CD4-positive, alpha-beta T cell treated with Interleukin-6 at 100 ng/mL for 8 hours (primary cell): ENCODE measurements around the gene SLC16A10.
"Not testable (repeated sequence)": the region's sequence is repeated elsewhere in the genome, so short reads cannot be mapped to it uniquely, and the experiment has no call there.

ENCODE experiments used
- DNase-seq: peaks from one replicate; pipeline ENCODE4 v3.0.0-alpha.2; 2020; ENCODE audit warnings: mixed read lengths, low spot score

SLC16A10 gene

DNA sequence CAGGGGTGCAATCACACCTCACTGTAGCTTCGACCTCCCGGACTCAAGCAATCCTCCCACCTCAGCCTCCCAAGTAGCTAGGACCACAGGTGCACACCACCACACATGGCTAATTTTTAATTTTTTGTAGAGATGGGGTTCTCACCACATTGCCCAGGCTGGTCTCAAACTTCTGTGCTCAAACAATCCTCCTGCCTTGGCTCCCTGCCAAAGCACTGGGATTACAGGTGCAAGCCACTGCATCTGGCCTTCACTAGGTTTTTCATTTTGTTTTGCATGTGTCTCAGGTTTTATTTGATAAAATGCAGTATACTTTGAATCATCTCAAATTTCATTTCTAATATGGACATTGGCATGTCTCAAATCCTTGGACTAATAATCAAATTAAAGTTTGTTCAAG, 98.7 kb downstream of the SLC16A10 start:
- DNase-seq, result no peak

DNA sequence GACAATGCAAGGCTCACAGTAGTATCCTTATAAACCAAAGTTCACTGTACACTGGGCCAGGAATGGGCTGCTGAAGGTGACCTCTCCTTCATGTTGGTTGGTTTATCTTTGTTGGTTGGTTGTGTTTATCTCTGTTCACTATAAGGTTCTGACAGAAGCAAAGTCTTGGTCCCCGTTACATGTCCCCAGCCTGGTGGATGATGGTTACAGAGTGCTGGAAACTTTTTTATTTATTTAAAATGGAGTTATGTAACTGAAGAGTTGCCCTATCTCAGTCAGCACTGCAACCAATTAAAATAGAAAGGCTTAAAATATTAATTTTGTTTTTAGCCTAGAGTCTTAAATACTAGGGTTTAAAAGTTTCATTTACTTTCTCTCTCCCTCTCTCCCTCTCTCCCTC, 100.6 kb downstream of the SLC16A10 start:
- no peak for DNase-seq

DNA sequence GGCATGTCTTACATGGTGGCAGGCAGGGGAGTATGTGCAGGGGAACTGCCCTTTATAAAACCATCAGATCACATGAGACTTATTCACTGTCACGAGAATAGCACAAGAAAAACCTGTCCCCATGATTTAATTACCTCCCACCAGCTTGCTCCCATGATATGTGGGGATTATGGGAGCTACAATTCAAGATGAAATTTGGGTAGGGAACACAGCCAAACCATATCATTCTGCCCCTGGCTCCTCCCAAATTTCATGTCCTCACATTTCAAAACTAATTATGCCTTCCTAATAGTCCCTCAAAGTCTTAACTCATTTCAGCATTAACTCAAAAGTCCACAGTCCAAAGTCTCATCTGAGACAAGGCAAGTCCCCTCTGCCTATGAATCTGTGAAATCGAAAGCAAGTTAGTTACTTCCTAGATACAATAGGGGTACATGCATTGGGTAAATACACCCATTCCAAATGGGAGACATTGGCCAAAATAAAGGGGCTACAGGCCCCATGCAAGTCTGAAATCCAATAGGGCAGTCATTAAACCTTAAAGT, 102.4 kb downstream of the SLC16A10 start:
- DNase-seq, result not testable (repeated sequence)

DNA sequence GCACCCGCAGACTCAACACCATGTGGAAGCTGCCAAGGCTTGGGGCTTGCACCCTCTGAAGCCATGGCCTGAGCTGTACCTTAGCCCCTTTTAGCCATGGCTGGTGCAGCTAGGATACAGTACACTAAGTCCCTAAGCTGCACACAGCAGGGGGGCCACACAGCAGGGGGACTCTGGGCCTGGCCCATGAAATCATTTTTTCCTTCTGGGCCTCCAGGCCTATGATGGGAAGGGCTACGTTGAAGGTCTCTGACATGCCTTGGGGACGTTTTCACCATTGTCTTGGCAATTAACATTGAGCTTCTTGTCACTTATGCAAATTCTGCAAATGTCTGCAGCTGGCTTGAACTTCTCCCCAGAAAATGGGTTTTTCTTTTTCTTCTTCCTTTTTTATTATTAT, 103.3 kb downstream of the SLC16A10 start:
- DNase-seq, result no peak

DNA sequence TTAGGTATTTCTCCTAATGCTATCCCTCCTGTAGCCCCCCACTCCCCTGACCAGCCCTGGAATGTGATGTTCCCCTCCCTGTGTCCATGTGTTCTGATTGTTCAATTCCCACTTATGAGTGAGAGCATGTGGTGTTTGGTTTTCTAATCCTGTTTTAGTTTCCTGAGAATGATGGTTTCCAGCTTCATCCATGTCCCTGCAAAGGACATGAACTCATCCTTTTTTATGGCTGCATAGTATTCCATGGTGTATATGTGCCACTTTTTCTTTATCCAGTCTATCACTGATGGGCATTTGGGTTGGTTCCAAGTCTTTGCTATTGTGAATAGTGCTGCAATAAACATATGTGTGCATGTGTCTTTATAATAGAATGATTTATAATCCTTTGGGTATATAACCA, 103.8 kb downstream of the SLC16A10 start:
- not testable (repeated sequence) for DNase-seq

DNA sequence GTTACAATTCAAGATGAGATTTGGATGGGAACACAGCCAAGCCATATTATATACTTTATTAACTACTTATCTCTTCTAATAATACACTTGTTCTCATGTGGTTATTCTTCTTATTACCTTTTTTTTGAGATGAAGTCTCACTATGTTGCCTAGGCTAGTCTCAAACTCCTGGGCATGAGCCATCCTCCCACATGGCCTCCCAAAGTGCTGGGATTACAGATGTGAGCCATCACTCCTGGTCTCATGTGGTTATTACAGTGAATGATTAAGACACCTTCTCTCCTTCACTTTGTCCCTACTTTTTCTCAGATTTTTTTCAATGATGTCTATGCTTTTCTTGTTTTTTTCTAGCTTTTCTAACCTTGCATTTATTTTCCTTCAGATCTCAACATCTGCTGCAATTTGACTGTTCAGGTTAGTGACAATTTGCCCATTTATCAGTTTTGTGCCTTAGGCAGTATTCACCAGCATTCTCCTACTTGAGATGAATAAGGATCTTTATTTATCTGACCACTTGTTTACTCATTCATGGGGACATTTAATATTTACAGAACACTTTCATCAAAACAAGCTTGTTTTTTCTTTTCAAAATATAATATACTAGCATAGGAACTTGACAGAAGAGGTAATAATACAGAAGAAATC, 105.7 kb downstream of the SLC16A10 start:
- no peak for DNase-seq

DNA sequence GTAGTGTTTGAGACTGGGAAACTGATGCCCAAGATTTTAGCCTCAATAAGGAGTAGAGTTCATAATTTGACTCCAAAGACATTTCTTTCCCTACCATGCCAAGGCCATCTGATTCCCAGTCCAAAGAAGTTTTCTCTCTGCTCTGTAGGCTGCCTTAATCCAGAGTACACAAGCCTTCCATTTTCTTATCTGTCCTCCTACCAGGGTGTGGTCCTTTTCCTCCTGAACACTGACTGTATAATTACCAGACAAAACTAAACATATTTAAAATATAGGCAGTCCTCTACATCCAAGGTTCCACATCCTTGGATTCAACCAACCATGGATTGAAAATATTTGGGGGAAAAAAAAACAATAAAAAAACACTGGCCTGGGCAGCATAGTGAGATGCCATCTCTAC, 108.4 kb downstream of the SLC16A10 start:
- DNase-seq, result no peak

DNA sequence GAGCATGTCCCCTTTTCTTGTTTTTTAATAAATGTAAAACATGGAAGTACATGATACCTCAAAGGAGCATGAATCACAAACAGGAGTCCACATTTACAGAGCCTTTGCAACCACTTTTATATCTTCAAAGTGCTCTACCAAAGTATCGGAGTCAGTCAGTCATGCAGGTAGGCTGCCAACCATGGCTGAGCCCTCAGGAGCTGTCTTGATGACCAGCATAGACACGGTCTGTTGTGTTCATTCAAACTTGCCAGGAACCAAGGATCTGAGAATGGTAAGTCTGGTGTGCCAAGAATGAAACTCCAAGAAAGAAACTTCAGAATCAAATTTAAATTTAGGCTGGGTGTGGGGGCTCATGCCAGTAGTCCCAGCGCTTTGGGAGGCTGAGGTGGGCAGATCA, 111.5 kb downstream of the SLC16A10 start:
- no peak for DNase-seq

DNA sequence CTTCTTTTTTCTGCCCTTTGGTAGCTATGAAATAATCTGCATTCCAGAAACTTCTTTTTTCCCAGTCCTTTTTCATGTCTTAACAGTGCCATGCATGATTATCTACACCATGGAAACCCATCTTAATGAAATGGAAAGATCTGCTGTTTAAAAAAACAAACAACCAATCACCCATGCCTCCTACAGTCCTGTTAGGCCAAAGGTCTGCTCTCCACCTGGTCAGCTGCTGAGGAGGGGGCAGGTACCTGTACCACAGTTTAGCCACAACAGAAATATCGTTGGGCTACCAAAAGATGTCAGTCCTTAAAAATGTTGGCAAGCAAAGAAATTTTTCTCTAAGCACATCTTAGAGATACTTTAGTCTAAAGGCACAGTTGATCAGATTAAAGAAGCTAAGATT, 112.6 kb downstream of the SLC16A10 start:
- DNase-seq, result no peak

DNA sequence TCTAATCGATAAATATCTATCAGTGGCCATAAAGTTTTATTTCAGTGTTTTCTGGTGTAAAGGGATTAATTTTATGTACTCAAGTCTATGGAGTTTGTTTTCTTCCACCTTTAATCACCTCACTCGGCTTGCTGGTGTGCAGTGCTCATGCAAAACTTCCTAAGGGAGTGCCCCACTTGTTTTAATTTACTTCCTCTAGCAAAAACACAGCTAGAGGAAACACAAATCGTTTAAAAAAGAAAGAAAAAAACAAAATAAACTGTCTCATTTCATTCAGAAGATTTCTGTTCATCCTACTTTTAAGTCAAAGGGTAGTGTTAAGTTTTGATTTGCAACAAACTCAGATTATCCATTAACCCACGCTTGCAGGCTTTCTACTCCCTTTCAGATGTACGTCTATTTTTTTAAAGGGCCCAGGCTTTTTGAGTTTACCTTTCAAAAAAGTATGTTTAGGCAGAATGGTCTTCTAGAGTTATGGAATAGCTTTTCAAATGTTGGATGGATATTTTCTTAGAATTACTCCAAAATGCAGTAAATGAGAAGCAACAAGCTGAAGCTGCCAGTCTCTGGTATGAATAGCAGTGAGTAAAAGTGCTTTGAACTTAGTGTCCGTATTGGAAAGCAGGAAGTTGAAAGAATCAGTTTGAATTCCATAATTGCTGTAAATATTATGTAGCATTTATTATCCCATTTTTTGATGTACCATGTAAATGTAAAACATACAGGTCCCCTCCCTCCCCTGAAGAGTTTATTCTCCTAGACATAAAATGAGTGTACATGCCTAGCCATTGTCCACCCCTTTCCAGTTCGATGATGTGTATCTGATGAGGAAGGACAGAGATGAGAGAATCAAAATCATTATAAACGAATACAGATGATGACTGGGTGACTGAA, 113.3 kb downstream of the SLC16A10 start:
- no peak for DNase-seq

DNA sequence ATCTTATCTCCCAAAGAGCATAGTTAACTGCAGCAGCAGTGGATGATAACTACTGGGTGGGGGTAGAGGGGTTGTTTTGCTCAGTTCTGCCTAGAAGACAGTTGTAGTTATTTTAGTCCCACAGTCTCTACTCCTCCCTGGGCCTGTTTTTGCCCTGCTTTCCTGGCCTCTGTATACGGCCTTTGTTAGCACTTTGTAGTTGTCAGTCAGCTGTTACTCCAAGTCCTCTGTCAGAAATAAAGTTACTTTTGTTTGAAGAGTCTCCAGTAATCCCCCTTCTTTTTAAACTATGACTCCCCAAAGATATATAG, 113.9 kb downstream of the SLC16A10 start:
- no peak for DNase-seq

DNA sequence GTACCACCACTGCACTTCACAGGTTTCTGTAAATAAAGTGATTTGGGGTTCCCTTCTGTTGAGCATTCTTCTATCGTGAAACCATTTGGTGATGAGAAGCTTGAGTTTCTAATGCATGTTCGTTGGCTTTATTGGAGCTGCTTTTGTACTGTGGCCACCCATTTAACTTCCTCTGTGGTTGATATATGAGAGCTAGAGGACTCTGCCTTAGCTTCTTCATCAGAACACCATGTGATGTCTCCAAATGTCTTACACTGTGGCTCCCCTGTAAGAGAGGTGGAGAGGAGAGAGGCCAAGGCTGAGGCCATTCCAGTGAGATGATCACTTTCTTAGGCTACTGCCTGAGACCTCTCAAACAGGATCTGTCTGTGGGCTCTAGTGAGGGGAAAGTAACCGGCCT, 114.5 kb downstream of the SLC16A10 start:
- no peak for DNase-seq

DNA sequence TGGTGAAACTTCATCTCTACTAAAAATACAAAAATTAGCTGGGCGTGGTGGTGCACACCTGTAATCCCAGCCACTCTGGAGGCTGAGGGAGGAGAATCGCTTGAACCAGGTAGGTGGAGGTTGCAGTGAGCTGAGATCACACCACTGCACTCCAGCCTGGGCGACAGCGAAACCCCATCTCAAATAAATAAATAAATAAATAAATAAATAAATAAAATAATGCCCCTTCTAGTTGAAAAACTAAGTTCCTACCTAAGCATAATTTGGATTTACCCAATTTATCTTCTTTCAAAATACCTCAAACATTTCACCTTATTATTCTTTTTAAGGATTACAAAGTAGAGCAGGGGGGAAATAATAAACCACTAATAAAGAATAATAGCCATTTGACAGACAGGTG, 116.2 kb downstream of the SLC16A10 start:
- DNase-seq, result not testable (repeated sequence)

DNA sequence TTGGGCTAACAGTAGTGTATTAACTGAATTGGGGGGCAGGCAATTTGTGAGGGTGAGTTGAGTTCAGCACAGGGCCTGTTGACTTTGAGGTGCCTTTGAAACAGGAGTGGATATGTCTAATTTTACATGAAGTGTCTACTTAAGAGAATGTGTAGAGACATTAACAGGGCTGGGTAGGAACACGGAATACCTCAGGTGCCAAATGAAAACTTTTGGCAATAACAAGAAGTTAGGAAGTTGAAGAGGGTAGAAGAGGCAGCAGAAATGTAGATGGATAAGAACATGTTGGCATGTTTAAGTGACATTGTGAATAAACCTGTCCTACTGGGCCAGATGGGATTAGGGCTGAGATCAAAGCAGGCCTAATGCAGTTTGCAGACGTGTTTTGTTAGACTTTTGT, 117.0 kb downstream of the SLC16A10 start:
- DNase-seq, result no peak

DNA sequence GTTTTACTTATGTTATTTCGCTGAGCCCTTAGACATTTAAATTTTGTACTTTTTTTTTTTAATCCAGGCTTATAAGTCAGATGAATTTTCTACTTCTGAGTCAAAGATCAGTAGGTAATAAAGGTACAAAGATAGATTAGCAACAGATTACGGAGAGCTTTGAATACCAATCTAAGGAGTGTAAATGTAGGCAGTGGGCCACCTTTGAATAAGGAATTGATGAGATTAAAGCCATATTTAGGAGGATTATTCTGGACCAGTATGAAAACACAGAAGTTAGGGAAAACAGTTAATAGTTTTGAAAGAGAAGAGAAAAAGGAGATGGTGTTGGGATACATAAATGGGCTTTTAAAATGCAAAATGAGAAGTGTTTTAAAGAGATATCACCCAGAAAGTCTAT, 117.6 kb downstream of the SLC16A10 start:
- DNase-seq, result no peak

DNA sequence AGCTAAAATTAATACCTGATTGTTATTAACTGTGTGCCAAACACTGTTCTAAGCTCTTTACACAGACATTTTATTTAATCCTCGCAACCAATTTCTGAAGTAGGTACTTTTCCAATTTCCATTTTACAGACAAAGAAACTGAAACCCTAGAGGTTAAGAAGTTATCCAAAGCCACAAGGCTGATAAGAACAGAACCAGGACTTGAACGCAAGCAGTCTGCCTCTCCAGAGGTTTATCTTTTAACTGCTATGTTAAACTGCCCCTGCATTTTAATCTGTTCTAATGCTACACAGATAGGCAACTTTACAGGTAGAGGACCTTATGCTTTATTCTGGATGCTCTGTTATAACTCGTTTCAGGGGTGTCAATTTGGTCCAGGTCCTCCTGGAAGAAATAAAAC, 118.2 kb downstream of the SLC16A10 start:
- no peak for DNase-seq

DNA sequence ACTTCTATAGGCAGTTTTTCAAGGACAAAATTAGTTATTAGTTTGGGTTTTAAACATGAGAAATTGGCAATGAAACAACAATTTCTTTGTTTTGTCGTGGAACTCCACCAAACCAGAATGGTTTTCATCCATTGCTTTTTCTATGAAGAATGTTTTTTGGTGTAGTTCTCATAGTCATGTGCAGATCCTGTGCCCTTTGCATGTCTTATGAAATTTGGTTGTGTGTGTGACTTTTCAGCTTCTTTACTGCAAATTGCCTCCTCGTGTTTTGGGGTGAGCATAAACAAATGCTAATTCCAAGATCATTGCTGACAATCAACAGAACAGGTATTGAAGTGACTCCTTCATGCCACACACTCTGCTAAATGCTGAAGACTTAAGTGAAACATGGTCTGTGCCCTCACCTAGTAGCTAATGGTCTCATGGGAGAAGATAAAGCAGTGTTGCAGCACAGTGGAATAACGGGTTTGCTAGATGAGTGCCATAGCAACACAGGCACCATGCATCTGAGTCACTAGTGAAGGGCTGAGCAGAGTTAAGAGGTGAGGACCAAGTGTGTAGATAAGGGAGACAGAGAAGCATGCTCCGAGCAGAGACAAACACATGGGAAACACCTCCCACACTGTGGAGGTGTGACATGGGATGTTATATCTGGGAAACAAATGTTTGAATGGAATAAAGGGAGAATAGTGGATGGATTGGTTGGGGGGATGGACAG, 120.0 kb downstream of the SLC16A10 start:
- no peak for DNase-seq

DNA sequence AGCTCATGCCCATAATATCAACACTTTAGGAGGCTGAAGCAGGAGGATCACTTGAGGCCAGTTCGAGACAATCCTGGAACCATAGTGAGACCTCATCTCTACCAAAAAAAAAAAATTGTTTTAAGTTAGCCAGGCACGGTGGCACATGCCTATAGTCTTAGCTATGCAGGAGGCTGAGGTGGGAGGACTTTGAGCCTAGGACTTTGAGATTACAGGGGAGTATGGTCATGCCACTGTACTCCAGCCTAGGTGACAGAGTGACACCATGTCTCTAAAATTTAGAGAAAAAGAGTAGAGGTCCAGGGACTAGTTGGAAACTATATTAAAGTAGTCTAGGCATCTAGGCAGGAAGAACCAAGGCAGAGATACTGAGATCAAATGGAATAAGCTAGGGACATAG, 121.6 kb downstream of the SLC16A10 start:
- DNase-seq, result no peak

DNA sequence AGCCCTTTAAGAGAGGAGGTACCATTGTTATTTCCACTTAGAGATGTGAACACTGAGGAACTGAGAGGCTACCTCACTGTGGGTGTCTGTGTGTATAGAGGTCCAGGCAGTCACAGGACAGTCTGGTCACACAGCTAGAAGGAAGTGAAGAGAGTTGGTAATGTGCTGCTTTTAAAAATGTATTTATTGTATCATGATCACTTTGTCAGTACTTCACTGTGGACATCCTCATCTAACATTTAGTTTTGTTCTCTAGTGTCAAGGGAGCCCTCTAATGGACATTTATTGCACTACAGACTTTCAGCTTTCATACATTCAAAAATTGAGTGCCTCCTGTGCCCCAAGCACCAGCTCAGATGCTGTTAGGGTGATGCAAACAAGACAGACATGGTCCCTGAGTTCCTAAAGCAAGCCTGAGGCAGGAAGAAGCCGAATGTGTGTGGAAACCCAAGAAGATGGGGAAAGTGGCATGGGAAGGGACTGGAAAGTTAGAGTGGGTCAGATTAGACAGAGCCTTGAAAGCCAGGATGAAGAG, 123.0 kb downstream of the SLC16A10 start:
- peak; percentile 47 for DNase-seq

DNA sequence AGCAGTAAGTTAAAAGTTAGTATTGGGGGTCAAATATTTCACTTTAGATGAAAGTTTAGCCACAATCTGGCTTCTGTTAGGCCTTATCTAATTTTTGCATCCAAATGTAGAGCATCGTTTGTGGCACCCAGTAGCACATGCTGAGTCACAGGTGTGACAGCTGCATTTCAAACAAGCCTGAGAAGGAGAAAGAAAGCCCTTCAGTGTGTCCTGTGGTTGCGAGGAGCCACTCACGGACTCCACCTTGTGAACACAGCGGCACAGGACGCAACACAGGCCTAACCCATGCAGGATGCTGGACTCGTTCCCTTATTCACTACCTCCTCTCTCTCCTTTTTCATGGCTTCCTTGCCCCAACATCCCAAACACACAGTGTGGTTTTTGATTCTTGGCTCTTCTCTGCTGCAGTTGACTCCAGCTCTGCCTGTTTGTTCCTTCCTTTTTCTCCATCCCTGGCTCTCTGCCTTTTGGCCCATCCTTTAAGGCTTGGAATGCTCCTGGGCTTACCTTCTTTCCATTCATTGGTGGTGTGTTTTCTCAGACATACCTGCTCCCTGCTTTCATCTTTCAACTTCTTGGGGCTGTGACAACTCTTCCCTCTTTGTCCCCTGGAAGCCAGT, 124.2 kb downstream of the SLC16A10 start:
- no peak for DNase-seq

DNA sequence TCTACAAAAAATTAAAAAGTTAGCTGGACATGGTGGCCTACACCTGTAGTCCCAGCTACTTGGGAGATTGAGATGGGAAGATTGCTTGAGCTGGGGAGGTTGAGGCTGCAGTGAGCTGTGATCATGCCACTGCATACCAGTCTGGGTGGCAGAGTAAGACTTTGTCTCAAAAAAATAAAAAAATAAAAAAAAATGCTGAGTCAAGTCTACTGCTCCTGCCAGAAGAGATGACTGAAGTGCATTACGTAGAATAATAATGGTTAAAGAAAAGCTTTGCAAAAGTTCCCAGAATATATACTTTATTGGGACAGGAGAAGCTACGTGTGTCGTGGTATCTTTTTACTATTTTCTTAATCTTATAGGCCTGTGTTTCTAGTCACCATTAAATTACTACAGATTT, 125.3 kb downstream of the SLC16A10 start:
- no peak for DNase-seq

DNA sequence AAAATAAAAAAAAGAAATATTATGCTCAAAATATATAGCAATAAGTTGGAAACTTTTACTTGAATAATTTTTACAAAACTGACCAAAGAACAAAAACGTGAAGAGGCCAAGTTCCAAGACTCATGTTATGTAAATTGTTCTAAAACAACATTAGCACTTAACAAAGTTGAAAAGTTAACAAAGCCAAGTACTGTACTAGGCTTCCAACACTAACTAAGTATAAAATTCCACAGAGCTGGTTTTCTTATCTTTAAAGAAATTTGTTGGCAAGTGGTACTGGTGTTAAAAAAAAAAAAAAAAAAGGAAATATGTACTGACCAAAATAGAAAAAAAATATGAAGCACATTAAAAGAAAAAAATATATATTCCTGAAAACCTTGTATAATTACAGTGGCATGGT, 127.8 kb downstream of the SLC16A10 start:
- no peak for DNase-seq
